Activated T-cell treated with anti-CD3 and anti-CD28 coated beads for 1 hour (primary cell): ENCODE results near the gene CRIP3.
"Not testable (repeated sequence)": the region's sequence is repeated elsewhere in the genome, so short reads cannot be mapped to it uniquely, and the experiment has no call there.

Experiments
- DNase-seq: peaks from one replicate; pipeline ENCODE4 v3.0.0-alpha.2; 2020; ENCODE audit warnings: low read depth

The CRIP3 gene

GRCh38 chr6:43306086-43306485 is 2.5 kb downstream of the CRIP3 start:
- DNase-seq: no peak

DNA sequence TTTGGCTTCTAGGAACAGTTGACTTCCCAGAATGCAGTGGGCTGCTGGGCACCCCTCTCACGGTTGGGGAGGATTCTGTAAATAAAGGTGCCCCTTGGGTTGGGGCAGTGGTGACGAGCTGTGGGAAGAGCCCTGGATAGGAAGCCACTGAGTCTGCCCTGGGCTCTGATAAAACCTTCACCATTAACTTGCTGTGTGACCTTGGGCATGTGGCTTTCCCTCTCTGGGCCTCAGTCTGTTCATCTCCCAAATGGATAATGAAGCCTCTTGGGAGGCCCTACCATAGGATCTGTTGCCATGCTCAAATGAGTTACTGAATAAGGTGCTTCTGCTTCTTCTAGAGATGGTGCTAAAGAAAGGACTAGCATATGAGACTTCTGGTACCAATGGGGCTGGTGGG is 3.7 kb downstream of the CRIP3 start:
- no peak for DNase-seq

DNA sequence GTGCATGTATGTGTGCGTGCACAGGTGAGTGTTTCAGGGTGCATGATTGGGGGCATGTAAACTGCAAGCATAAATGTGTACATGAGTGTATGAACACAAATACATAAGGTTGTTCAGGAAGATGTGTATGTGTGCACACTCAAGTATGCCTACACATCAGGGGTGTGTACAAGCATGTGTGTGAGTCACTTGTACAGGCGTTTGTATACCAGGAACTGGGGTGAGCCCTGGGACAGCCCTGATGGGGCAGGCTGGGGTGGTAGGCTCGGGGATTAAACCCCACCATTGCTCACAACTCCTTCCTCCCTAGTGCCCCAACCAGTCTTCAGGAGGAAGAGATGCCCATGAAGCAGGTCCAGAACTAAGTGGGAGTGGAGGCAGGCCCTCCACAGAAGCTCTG is 4.3 kb downstream of the CRIP3 start:
- no peak for DNase-seq

GRCh38 chr6:43303751-43304331 is 4.8 kb downstream of the CRIP3 start:
- DNase-seq: no peak

DNA sequence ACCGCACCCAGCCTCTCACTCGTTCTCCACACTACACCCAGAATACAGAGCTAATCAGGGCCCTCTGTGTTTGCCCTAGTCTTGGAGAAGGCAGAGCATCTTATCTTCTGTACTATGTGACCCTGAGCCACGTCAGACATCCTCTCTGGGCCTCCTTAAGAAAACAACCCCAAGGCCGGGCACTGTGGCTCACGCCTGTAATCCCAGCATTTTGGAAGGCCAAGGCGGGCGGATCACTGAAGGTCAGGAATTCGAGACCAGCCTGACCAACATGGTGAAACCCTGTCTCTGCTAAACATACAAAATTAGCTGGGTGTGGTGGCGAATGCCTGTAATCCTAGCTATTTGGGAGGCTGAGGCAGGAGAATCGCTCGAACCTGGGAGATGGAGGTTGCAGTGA is 5.6 kb downstream of the CRIP3 start:
- not testable (repeated sequence) for DNase-seq

DNA sequence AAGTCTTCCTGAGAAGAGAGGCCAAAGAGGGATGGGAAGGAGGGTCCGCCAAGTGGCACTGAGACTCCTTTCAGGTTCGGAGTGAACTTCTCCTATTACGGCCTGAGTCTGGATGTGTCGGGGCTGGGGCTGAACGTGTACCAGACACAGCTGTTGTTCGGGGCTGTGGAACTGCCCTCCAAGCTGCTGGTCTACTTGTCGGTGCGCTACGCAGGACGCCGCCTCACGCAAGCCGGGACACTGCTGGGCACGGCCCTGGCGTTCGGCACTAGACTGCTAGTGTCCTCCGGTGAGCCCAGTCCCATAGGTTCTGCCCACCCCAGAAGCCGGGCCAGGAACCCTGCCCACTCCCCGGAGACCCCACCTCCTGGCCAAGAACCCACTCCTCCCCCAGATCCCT is 6.5 kb downstream of the CRIP3 start:
- no peak for DNase-seq

DNA sequence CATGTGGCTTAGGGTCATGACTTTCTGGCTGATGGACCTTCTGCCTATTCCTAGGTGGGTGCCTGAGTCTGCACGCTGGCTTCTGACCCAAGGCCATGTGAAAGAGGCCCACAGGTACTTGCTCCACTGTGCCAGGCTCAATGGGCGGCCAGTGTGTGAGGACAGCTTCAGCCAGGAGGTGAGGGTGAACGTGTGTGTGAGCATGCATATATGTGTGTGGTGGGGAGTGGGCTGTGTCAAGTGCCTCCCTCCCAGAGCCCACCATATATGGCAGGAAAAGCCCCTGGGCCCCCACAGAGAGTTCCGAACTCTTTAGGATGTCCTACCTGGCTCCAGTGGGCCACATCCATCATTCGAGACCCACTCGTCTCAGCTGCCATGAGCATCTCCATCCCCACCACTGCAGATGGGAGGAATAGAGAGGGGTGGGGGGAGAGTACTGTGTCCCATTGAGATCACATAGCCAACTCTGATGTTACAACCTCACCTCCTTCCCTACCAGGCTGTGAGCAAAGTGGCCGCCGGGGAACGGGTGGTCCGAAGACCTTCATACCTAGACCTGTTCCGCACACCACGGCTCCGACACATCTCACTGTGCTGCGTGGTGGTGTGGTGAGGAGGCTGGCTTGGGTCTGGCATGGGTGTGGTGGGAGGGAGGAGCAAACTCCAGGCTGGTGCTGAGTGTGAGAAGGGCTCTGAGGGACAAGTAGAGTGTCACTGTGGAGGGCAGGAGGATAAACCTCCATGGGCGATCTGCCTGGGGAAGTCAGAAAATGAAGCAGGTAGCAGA is 7.3 kb downstream of the CRIP3 start:
- DNase-seq: no peak

DNA sequence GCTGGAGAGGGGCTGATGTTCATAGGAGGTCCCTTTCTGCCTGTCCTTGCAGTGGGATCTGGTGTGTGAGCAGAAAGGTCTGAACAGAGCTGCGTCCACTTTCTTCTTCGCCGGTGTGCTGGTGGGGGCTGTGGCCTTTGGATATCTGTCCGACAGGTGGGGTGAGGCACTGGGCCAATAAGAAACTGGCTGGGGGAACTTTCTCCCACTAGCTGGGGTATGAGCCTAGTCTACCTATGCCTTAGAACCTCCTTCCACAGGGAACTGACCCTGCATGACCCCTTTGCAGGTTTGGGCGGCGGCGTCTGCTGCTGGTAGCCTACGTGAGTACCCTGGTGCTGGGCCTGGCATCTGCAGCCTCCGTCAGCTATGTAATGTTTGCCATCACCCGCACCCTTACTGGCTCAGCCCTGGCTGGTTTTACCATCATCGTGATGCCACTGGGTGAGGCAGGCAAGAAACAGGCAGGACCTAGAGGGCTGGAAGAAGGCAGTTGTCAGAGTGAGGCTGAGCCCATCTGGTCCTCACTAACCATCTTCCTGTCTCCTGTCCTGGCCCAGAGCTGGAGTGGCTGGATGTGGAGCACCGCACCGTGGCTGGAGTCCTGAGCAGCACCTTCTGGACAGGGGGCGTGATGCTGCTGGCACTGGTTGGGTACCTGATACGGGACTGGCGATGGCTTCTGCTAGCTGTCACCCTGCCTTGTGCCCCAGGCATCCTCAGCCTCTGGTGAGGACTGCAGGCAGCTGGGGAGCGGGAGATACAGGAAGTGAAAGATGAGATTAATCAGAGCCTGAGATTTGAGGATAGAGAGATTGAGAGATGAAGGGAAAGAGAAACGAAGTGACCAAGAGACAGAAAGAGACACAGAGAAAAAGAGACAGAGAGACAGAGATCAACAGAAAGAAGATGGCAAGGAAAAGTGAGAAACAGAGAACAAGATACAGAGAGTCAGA is 9.0 kb downstream of the CRIP3 start:
- DNase-seq: no peak

DNA sequence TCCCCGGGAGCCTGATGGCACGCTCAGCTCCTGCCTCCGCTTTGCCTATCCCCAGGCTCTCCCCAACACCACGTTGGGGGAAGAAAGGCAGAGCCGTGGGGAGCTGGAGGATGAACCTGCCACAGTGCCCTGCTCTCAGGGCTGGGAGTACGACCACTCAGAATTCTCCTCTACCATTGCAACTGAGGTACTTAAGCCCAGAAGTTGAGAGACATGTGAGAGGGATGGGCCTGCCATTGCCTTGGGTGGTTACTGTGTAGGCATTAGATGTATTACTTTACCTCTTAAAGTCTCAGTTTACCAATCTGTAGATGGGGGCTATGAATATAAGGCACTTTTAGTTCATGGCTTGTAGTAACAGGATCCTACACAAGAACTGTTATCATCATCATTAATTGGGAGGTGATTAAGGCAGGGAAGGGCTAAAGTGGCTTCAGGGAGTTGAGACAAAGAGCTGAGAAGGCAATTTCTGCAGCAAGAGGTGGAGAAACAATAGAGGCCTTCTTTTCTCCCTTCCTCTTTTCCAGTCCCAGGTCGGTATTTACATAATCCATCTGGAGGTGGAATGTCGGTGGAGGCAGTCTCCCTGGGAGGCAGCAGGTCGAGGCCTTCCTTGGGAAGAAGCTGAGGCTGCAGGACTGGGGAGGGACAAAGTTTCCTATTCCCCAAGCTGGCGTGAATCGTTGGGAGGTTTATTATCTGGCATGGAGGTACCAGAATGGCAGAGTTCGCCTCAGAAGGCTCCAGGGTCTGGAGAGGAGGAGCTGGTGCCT is 9.9 kb downstream of the CRIP3 start:
- DNase-seq: no peak

DNA sequence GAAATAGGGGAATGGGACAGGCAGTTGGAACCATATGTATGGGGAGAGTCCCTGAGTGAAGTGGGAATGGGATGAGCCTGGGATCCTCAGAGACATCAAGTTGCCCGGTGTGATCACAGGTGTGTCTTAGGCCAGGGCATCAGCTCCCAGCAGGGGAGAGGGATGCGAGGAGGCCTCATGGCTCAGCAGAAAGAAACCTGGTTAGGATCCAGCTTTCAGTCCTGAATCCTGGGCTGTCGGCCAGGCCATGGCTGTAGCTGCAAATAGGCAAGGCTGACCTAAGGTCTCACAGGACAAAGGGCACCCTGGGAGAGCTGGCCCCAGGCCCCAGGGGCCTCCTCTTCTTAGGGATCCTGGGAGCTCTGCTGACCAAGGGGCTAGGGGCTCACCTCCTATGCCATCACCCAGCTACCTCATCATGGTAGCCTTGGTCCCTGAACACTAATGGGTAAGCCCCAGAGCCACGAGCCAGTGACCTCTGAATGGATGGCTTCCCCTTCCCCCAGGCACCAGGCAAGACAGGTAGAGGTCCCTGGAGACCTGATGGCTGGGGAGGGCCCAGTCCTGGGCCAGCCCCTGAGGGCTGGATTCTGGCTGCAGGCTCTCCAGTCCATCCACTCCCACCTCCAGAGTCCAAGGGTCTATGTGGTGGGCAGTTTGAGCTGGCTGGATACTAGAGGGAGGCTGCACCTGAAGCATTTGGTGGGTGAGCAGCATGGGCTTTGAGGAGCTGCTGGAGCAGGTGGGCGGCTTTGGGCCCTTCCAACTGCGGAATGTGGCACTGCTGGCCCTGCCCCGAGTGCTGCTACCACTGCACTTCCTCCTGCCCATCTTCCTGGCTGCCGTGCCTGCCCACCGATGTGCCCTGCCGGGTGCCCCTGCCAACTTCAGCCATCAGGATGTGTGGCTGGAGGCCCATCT is 10.7 kb downstream of the CRIP3 start, which contains the start of gene SLC22A7:
SLC22A7 (plus strand) TSS at position 617 of the 921 bp plus-strand sequence; CDS start at position 716, 99 bp downstream.
- no peak for DNase-seq

GRCh38 chr6:43296780-43297497 is 11.7 kb downstream of the CRIP3 start:
- no peak for DNase-seq

GRCh38 chr6:43295456-43295855 is 13.2 kb downstream of the CRIP3 start:
- no peak for DNase-seq

DNA sequence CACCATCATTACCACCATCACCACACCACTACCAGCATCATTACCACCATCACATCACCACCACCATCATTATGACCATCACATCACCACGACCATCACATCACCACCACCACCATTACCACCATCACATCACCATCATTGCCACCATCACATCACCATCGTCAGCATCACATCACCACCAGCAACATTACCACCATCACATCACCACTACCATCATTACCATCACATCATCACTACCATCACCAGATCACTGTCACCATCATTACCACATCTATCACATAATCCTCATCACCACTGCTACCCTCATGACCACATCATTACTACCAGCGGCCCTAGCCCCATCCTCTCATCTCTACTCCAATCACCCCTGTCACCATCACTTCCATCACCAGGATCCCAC is 14.1 kb downstream of the CRIP3 start:
- no peak for DNase-seq

DNA sequence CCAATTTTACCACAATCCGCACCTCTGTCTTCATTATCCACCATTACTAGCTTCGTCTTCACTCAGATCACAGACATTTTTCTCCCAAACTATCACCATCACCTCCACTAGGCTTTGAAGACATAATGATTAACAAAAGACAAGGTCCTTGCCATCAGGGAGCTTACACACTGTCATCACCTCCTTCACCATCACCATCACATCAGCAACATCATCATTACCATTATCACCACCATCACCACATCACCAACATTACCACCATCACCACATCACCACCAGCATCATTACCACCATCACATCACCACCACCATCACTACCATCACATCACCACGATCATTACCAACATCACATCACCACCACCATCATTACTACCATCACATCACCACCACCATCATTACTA is 14.9 kb downstream of the CRIP3 start:
- DNase-seq: no peak

- no peak for DNase-seq
These were observed 15.8 kb downstream of the CRIP3 start for GRCh38 chr6:43292763-43293318.

GRCh38 chr6:43292341-43292740 is 16.3 kb downstream of the CRIP3 start:
- DNase-seq: no peak

DNA sequence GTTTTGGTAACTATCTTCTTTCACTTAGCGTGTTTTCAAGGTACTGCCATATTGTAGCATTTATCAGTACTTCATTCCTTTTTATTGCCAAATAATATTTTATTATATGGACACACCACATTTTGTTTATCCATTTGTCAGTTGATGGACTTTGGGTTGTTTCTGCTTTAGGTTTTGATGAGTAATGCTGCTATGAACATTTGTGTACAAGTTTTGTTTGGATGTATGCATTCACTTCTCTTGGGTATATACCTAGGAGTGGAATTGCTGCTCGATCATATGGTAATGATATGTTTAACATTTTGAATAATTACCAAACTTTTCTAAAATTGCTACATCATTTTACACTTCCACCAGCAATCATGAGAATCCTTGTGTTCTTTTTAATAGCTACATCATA is 16.9 kb downstream of the CRIP3 start:
- DNase-seq: no peak

DNA sequence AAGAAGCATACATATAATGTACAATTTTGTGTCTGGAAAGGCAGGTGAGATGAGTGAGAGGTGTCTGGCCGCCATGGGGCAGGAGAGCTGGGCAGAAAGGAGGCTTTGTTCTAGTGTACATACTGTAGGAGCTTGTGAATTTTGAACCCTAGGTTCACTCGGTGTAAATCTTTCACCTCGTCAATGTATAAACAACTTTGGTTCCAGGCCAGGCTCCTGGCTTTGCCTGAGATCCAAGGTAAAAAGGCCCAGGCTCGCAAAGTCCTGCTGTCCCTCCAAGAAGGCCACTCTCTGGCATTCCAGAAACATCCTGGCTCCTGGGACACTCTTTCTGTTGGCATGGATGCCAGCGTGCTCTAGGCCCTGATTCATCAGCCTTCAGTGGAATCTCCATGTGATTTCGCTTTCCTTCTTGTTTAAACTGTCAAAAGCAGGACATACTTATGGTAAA is 17.7 kb downstream of the CRIP3 start:
- no peak for DNase-seq

DNA sequence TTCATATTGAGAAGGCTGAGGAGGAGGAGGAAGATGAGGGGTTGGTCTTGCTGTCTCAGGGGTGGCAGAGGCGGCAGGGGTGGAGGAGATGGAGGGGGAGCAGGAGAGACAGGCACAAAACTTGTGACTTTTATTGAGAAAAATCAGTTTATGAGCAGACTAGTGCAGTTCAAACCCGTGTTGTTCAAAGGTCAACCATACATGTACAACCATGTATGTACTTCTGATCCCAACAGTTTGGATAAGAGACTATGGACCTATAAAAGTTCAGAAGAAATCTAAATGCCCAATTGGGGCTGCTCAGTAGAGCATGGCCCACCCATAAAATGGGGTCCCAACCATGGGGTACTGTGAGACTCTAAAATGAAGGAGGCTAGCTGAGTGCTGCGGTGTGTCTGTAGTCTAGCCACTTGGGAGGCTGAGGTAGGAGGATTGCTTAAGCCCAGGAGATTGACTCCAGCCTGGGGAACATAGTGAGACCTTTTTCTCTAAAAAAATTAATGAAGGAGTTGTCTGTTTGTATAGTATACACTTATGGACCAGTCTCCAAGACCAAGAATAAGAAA is 18.2 kb downstream of the CRIP3 start:
- no peak for DNase-seq
